IMR-90 (cell line): Measurements from ENCODE around the gene PRDM15. TPM values are rescaled to one million over a fixed set of nuclear protein-coding genes. Genes with fewer than 3 reads are reported as not detected.

Source experiments
- ATAC-seq: fragments of 200-7000 bp; cut with Tn5 transposase; 2 replicates; pipeline ENCODE4 v1.9.1; 2020; ENCODE audit warnings: low read depth, mild to moderate bottlenecking, moderate library complexity
- BruUV-seq: library from RNA; stranded (reverse); fragments of 400-500 nt; replicated peaks from 2 replicates; lab custom pipeline; 2021; lab: Mats Ljungman, UMichigan
- CTCF ChIA-PET: fragments of 300-600 bp; formaldehyde crosslinking; extraction: SDS; loops from one replicate; lab custom pipeline; 2021; ENCODE audit warnings: antibody characterized with exemption; lab: Yijun Ruan, JAX
- POLR2A ChIA-PET: fragments of 300-600 bp; sonication (Branson Sonifier 250); formaldehyde crosslinking; loops from one replicate; lab custom pipeline; 2022; ENCODE audit warnings: antibody characterized with exemption; ENCODE audit not compliant: unreplicated experiment; lab: Charles Lee
- DNase-seq: peaks from one replicate; pipeline ENCODE4 v3.0.0; 2013
- H2AFZ ChIP-seq: replicated peaks from 2 replicates; pipeline ENCODE3; 2013; ENCODE audit warnings: low read length, mild to moderate bottlenecking; ENCODE audit not compliant: poor library complexity
- H2AK5ac ChIP-seq: 2 replicates; pipeline ENCODE4 v1.6.1; 2013; ENCODE audit warnings: low read depth, low read length, inconsistent platforms
- H2AK9ac ChIP-seq: replicated peaks from 2 replicates; pipeline ENCODE3; 2013; ENCODE audit warnings: mild to moderate bottlenecking, low read depth, low read length, moderate library complexity; ENCODE audit not compliant: poor library complexity
- H2BK120ac ChIP-seq: 2 replicates; pipeline ENCODE4 v1.6.1; 2013; ENCODE audit warnings: low read depth, low read length, inconsistent platforms
- H2BK15ac ChIP-seq: 3 replicates; pipeline ENCODE4 v1.6.1; 2013; ENCODE audit warnings: low read depth, low read length, inconsistent platforms
- H2BK20ac ChIP-seq: 2 replicates; pipeline ENCODE4 v1.6.1; 2013; ENCODE audit warnings: low read depth, mild to moderate bottlenecking, inconsistent platforms, low read length, moderate library complexity
- H2BK5ac ChIP-seq: 2 replicates; pipeline ENCODE4 v1.6.1; 2013; ENCODE audit warnings: mild to moderate bottlenecking, low read depth, low read length, inconsistent platforms; ENCODE audit not compliant: poor library complexity, severe bottlenecking
- H3K14ac ChIP-seq: replicated peaks from 2 replicates; pipeline ENCODE4 v1.6.1; 2013; ENCODE audit warnings: low read depth, low read length, inconsistent platforms
- H3K18ac ChIP-seq: 2 replicates; pipeline ENCODE4 v1.6.1; 2013; ENCODE audit warnings: low read depth, low read length, control low read depth
- H3K23ac ChIP-seq: 2 replicates; pipeline ENCODE4 v1.6.1; 2013; ENCODE audit warnings: low read depth, low read length, inconsistent platforms
- H3K27ac ChIP-seq: 2 replicates; pipeline ENCODE4 v1.5.1; 2013; ENCODE audit warnings: mild to moderate bottlenecking, control low read depth, low read length; ENCODE audit not compliant: insufficient read depth
- H3K27me3 ChIP-seq: 2 replicates; pipeline ENCODE4 v1.6.1; 2013; ENCODE audit warnings: low read length; ENCODE audit not compliant: control insufficient read depth, insufficient read depth
- H3K36me3 ChIP-seq: 2 replicates; pipeline ENCODE4 v1.6.1; 2013; ENCODE audit warnings: low read length, mixed read lengths; ENCODE audit not compliant: control insufficient read depth, insufficient read depth
- H3K4ac ChIP-seq: 2 replicates; pipeline ENCODE4 v1.6.1; 2013; ENCODE audit warnings: low read depth, low read length, inconsistent platforms
- H3K4me1 ChIP-seq: 2 replicates; pipeline ENCODE4 v1.6.1; 2013; ENCODE audit warnings: low read length, mixed read lengths; ENCODE audit not compliant: control insufficient read depth, insufficient read depth
- H3K4me2 ChIP-seq: 2 replicates; pipeline ENCODE4 v1.6.1; 2013; ENCODE audit warnings: low read depth, mild to moderate bottlenecking, control low read depth, low read length, moderate library complexity
- H3K4me3 ChIP-seq: 2 replicates; pipeline ENCODE4 v1.5.1; 2013; ENCODE audit warnings: low read depth, mild to moderate bottlenecking, control low read depth, low read length, moderate library complexity; ENCODE audit not compliant: insufficient read depth
- H3K56ac ChIP-seq: 2 replicates; pipeline ENCODE4 v1.6.1; 2013; ENCODE audit warnings: low read length, inconsistent platforms; ENCODE audit not compliant: insufficient read depth; ENCODE audit errors: extremely low read depth
- H3K79me1 ChIP-seq, 2 experiments: 2 replicates each; pipeline ENCODE4 v1.6.1; 2013; ENCODE audit warnings: low read length in 2 of 2, inconsistent platforms in 1 of 2, low read depth in 1 of 2
- H3K9ac ChIP-seq: 2 replicates; pipeline ENCODE4 v1.6.1; 2013; ENCODE audit warnings: low read depth, low read length, control low read depth
- H3K9me1 ChIP-seq: 2 replicates; pipeline ENCODE4 v1.6.1; 2013; ENCODE audit warnings: low read length, inconsistent platforms; ENCODE audit not compliant: insufficient read depth
- H3K9me3 ChIP-seq: 2 replicates; pipeline ENCODE4 v1.6.1; 2013; ENCODE audit warnings: low read length; ENCODE audit not compliant: control insufficient read depth, insufficient read depth
- H4K20me1 ChIP-seq: 2 replicates; pipeline ENCODE4 v1.6.1; 2013; ENCODE audit warnings: low read length, inconsistent platforms; ENCODE audit not compliant: insufficient read depth
- H4K5ac ChIP-seq: 2 replicates; pipeline ENCODE4 v1.6.1; 2013; ENCODE audit warnings: mild to moderate bottlenecking, low read depth, low read length, control low read depth
- H4K8ac ChIP-seq, 2 experiments: 2 replicates each; pipeline ENCODE4 v1.6.1; 2013; ENCODE audit warnings: low read depth in 2 of 2, low read length in 2 of 2, control low read depth in 1 of 2, inconsistent platforms in 1 of 2
- H4K91ac ChIP-seq: 2 replicates; pipeline ENCODE4 v1.6.1; 2013; ENCODE audit warnings: low read depth, low read length, inconsistent platforms; ENCODE audit not compliant: insufficient read depth
- BHLHE40 ChIP-seq: fragments of 150-350 bp; IDR thresholded peaks from 2 replicates; pipeline ENCODE4 v1.6.1; 2016; ENCODE audit warnings: mild to moderate bottlenecking, low read depth, low read length
- CEBPB ChIP-seq: IDR thresholded peaks from 2 replicates; pipeline ENCODE4 v1.6.1; 2012; ENCODE audit warnings: low read depth, low read length, improper control_type of control experiment
- CHD1 ChIP-seq: IDR thresholded peaks from 2 replicates; pipeline ENCODE4 v1.6.1; 2012; ENCODE audit warnings: low read depth, low read length, improper control_type of control experiment
- ELK1 ChIP-seq: fragments of 150-350 bp; IDR thresholded peaks from 2 replicates; pipeline ENCODE4 v1.6.1; 2016; ENCODE audit warnings: low read depth, mild to moderate bottlenecking, low read length, moderate library complexity, borderline replicate concordance
- MAFK ChIP-seq: IDR thresholded peaks from 2 replicates; pipeline ENCODE4 v1.6.1; 2012; ENCODE audit warnings: low read depth, low read length, improper control_type of control experiment
- MAZ ChIP-seq: IDR thresholded peaks from 2 replicates; pipeline ENCODE4 v1.6.1; 2012; ENCODE audit warnings: low read depth, mild to moderate bottlenecking, low read length, improper control_type of control experiment, moderate library complexity, borderline replicate concordance
- NFE2L2 ChIP-seq: fragments of 150-350 bp; IDR thresholded peaks from 2 replicates; pipeline ENCODE4 v1.6.1; 2016; ENCODE audit warnings: low read depth, mild to moderate bottlenecking, low read length
- RAD21 ChIP-seq: IDR thresholded peaks from 2 replicates; pipeline ENCODE4 v1.6.1; 2012; ENCODE audit warnings: low read length, improper control_type of control experiment
- RCOR1 ChIP-seq: IDR thresholded peaks from 2 replicates; pipeline ENCODE4 v1.6.1; 2012; ENCODE audit warnings: mild to moderate bottlenecking, low read length, improper control_type of control experiment; ENCODE audit not compliant: insufficient replicate concordance
- RFX5 ChIP-seq: IDR thresholded peaks from 2 replicates; pipeline ENCODE4 v1.8.0; 2012; ENCODE audit warnings: low read depth, mild to moderate bottlenecking, low read length, moderate library complexity
- USF2 ChIP-seq: fragments of 150-350 bp; IDR thresholded peaks from 2 replicates; pipeline ENCODE4 v1.6.1; 2017; ENCODE audit warnings: mild to moderate bottlenecking, antibody characterized with exemption, low read length, low read depth
- WGBS, 2 experiments: methylation state at CpG; one replicate each; pipeline versions ENCODE4 v1.1.5 to v1.1.7; 2013; ENCODE audit warnings: missing lambda C conversion rate in 2 of 2; ENCODE audit not compliant: insufficient read length in 1 of 2; ENCODE audit errors: extremely low coverage in 2 of 2; 5-methylcytosine and 5-hydroxymethylcytosine counted together
- dilution Hi-C: fragments of 300-500 bp; cut with HindIII; formaldehyde crosslinking; loops from one replicate; pipeline ENCODE4 v1.14.3; 2018; ENCODE audit warnings: low sequenced_read_pairs; ENCODE audit not compliant: unreplicated experiment
- in situ Hi-C: fragments of 300-500 bp; cut with MboI; formaldehyde crosslinking; loops from 3 replicates; pipeline ENCODE4 v1.14.3; 2019; ENCODE audit warnings: low sequenced_read_pairs, inconsistent platforms, mixed read lengths
- intact Hi-C: fragments of 100-400 bp; cut with micrococcal nuclease; formaldehyde crosslinking; loops from 2 replicates; pipeline ENCODE4 v1.10.0; 2022
- polyA plus RNA-seq, 3 experiments: library from polyadenylated mRNA; depleted of rRNA; stranded (reverse); fragments of >200 nt; gene quantifications; 2 replicates each; pipeline ENCODE4 v1.2.3, GENCODE V29; 2012; ENCODE audit warnings: low replicate concordance in 1 of 3
- total RNA-seq: library from RNA; depleted of rRNA; stranded (reverse); fragments of >200 nt; gene quantifications from 2 replicates; pipeline ENCODE4 v1.2.3, GENCODE V29; 2012
- TF ChIP-seq, protein P1 (sequence below): conservative IDR thresholded peaks from 2 replicates; pipeline ENCODE4 v1.5.1; 2012; ENCODE audit warnings: mild to moderate bottlenecking, low read depth, low read length, improper control_type of control experiment

The PRDM15 gene
- total and polyA plus RNA-seq, 2 of the 4 experiments (the other 2 are of a cell fraction): 7.3 to 8.8 TPM

DNA sequence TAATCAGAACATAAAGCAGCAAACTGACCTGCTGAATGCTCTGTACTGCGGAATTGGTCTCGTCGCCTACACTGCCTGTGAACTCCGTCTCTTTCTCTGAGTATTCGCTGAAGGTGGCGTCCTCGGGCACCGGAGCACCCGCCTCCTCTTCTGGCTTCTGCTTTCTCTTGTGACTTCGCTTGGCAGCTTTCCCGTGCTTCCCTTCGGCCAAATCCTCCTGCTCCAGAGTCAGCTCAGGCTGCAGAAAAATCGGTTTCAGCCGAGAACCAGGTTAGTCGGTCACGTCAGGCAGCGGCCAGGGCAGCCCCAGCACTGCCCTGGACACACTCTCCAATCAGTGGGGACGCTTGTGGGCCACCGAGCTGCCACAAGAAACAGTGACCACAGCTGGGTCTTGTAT is 76.5 kb downstream of the PRDM15 start:
- Histone ChIP-seq H2BK20ac (no peak overlapping the region), H2BK120ac (no peak overlapping the region), H3K14ac (no peak overlapping the region), H3K4ac (no peak overlapping the region), H2AK9ac (no peak overlapping the region), H3K27me3 (no peaks in the 10 kb centered on the region), H3K79me1 (peaks cover 0 to 7% of the 10 kb centered on the region in 2 experiments; a peak in 1 of 4 replicates), H3K9me3 (no peaks in the 10 kb centered on the region), H4K91ac (no peak overlapping the region), H3K4me3 (no peak overlapping the region), H2AFZ (peak overlapping the region; percentile 3), H3K56ac (no peak overlapping the region), H4K5ac (no peak overlapping the region), H3K4me2 (no peak overlapping the region), H3K23ac (no peak overlapping the region), H3K27ac (no peak overlapping the region), H3K18ac (no peak overlapping the region), H4K8ac (no peak overlapping the region), H3K9ac (no peak overlapping the region), H2BK5ac (no peak overlapping the region), H2BK15ac (no peak overlapping the region), H3K36me3 (peaks cover 24% of the 10 kb centered on the region), H3K9me1 (peaks cover 2% of the 10 kb centered on the region; the same call in 1 of the 2 replicates), H4K20me1 (no peaks in the 10 kb centered on the region), H3K4me1 (no peaks in the 10 kb centered on the region), H2AK5ac (no peak overlapping the region)
- intact Hi-C loops (no loop called here), in situ Hi-C loops (no loop called here), dilution Hi-C loops (no loop called here)
- no TSS peak for BruUV-seq
- TF ChIP-seq NFE2L2 (no peak), CEBPB (no peak), BHLHE40 (no peak), CHD1 (no peak), RCOR1 (no peak), RFX5 (no peak), MAZ (no peak), RAD21 (no peak), USF2 (no peak), MAFK (no peak), ELK1 (no peak)
- TF ChIP-seq, protein P1, sequence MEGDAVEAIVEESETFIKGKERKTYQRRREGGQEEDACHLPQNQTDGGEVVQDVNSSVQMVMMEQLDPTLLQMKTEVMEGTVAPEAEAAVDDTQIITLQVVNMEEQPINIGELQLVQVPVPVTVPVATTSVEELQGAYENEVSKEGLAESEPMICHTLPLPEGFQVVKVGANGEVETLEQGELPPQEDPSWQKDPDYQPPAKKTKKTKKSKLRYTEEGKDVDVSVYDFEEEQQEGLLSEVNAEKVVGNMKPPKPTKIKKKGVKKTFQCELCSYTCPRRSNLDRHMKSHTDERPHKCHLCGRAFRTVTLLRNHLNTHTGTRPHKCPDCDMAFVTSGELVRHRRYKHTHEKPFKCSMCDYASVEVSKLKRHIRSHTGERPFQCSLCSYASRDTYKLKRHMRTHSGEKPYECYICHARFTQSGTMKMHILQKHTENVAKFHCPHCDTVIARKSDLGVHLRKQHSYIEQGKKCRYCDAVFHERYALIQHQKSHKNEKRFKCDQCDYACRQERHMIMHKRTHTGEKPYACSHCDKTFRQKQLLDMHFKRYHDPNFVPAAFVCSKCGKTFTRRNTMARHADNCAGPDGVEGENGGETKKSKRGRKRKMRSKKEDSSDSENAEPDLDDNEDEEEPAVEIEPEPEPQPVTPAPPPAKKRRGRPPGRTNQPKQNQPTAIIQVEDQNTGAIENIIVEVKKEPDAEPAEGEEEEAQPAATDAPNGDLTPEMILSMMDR: no peak
- CTCF ChIA-PET: no interaction called here
- WGBS, 2 experiments: 68% methylated on average over 16 of the region's 19 CpGs; no CpG with 5 or more reads in 1 of the 2 experiments
- DNase-seq: no peak
- POLR2A ChIA-PET: no interaction called here
- ATAC-seq: no peak
